CD4-positive, alpha-beta T cell (primary cell): Measurements from ENCODE around the gene ARHGAP26. TPM values are rescaled to one million over a fixed set of nuclear protein-coding genes. Genes with fewer than 3 reads are reported as not detected.

ENCODE experiments used
- ATAC-seq: fragments of 200-7000 bp; cut with Tn5 transposase; one replicate; pipeline ENCODE4 v1.10.0; 2022; ENCODE audit warnings: mild to moderate bottlenecking; ENCODE audit not compliant: poor library complexity
- CTCF ChIA-PET: fragments of 350-600 bp; sonication (Branson Sonifier 250); formaldehyde crosslinking; loops from one replicate; lab custom pipeline; 2021; ENCODE audit warnings: antibody characterized with exemption, inconsistent platforms; lab: Charles Lee
- POLR2A ChIA-PET: fragments of 350-600 bp; sonication (Branson Sonifier 250); formaldehyde crosslinking; loops from one replicate; lab custom pipeline; 2021; ENCODE audit warnings: antibody characterized with exemption, inconsistent platforms; lab: Charles Lee
- DNase-seq, 14 experiments: peaks; one replicate each; pipeline ENCODE4 v3.0.0-alpha.2; 2013 to 2020; ENCODE audit warnings: mixed read lengths in 2 of 14
- H3K27ac ChIP-seq, 2 donors: one replicate each; pipeline versions ENCODE4 v1.5.1 to v1.7.0; 2013; ENCODE audit warnings: low read length in 2 of 2, low read depth in 1 of 2, mild to moderate bottlenecking in 1 of 2
- H3K27me3 ChIP-seq, 2 experiments: 1 replicate in 1 of 2; 2 replicates in 1 of 2; pipeline versions ENCODE4 v1.6.1 to v1.7.0; 2013; ENCODE audit warnings: low read length in 2 of 2, control low read depth in 1 of 2, mild to moderate bottlenecking in 1 of 2, moderate library complexity in 1 of 2; ENCODE audit not compliant: insufficient read depth in 2 of 2, control insufficient read depth in 1 of 2
- H3K36me3 ChIP-seq: one replicate; pipeline ENCODE4 v1.6.1; 2013; ENCODE audit warnings: low read length, control low read depth; ENCODE audit not compliant: insufficient read depth
- H3K4me1 ChIP-seq: one replicate; pipeline ENCODE4 v1.6.1; 2013; ENCODE audit warnings: low read length, control low read depth; ENCODE audit not compliant: insufficient read depth
- H3K4me3 ChIP-seq: one replicate; pipeline ENCODE4 v1.5.1; 2013; ENCODE audit warnings: mild to moderate bottlenecking, low read length, moderate library complexity
- H3K9me3 ChIP-seq, 2 experiments: 1 replicate in 1 of 2; 2 replicates in 1 of 2; pipeline versions ENCODE4 v1.6.1 to v1.7.0; 2013; ENCODE audit warnings: low read length in 2 of 2, mild to moderate bottlenecking in 2 of 2, control low read depth in 1 of 2, moderate library complexity in 1 of 2; ENCODE audit not compliant: control insufficient read depth in 1 of 2, insufficient read depth in 1 of 2
- H3K27ac Mint-ChIP-seq: one replicate; pipeline ENCODE4 v1.8.0; 2020; ENCODE audit warnings: mixed read lengths
- H3K27me3 Mint-ChIP-seq: one replicate; pipeline ENCODE4 v1.8.0; 2021; ENCODE audit warnings: mixed read lengths
- H3K36me3 Mint-ChIP-seq: one replicate; pipeline ENCODE4 v1.8.0; 2021; ENCODE audit warnings: low read depth, mixed read lengths
- H3K4me1 Mint-ChIP-seq: one replicate; pipeline ENCODE4 v1.8.0; 2021; ENCODE audit warnings: low read depth, mixed read lengths
- H3K4me3 Mint-ChIP-seq: one replicate; pipeline ENCODE4 v1.8.0; 2020; ENCODE audit warnings: mild to moderate bottlenecking, mixed read lengths
- H3K9me3 Mint-ChIP-seq: one replicate; pipeline ENCODE4 v1.8.0; 2020; ENCODE audit warnings: mixed read lengths
- CTCF ChIP-seq: fragments of 200-600 bp; IDR thresholded peaks from one replicate; pipeline ENCODE4 v1.8.0; 2022; ENCODE audit warnings: antibody characterized with exemption, mild to moderate bottlenecking
- intact Hi-C, 2 experiments: fragments of 100-400 bp; cut with DNase I in 1 of 2; cut with micrococcal nuclease in 1 of 2; formaldehyde crosslinking; loops; one replicate each; pipeline versions ENCODE4 v1.15.1 to v1.9.0; 2023 to 2025; cut with DNase I, micrococcal nuclease
- total RNA-seq, 174 experiments: library from RNA in 2 of 174; stranded (reverse) in 2 of 174; gene quantifications; one replicate each; pipeline ENCODE4 v1.2.3 and lab custom pipeline; 2021 to 2026

ARHGAP26 gene
- total RNA-seq, 2 experiments from 2014 or later = 24.9 to 27.3 TPM

GRCh38 chr5:142906863-142907671 lies 136.9 kb downstream of the ARHGAP26 start:
- no peak overlapping the region for H3K27ac Mint-ChIP-seq
- Histone ChIP-seq H3K9me3 (no peaks in the 10 kb centered on the region), H3K27me3 (no peaks in the 10 kb centered on the region), H3K4me3 (no peak overlapping the region), H3K27ac (no peak overlapping the region), H3K36me3 (peaks cover 68% of the 10 kb centered on the region), H3K4me1 (no peaks in the 10 kb centered on the region)
- H3K9me3 Mint-ChIP-seq = no peaks in the 10 kb centered on the region
- ChIA-PET CTCF (no interaction called here), POLR2A (no interaction called here)
- no peaks in the 10 kb centered on the region for H3K27me3 Mint-ChIP-seq
- TF ChIP-seq CTCF = no peak
- no peak overlapping the region for H3K4me3 Mint-ChIP-seq
- H3K36me3 Mint-ChIP-seq = peaks cover 95% of the 10 kb centered on the region
- H3K4me1 Mint-ChIP-seq = no peaks in the 10 kb centered on the region
- no peak for ATAC-seq
- no peak for DNase-seq
- intact Hi-C loops = no loop called here

- intact Hi-C loops = no loop called here
- H3K4me1 Mint-ChIP-seq = no peaks in the 10 kb centered on the region
- TF ChIP-seq CTCF = no peak
- no peaks in the 10 kb centered on the region for H3K27me3 Mint-ChIP-seq
- POLR2A ChIA-PET = interaction anchor here (0.8 kb wide), 1 partner anchor 12 kb away, joined by 3 read pairs; no protein-coding TSS in a partner anchor
- ATAC-seq = no peak
- no peaks in the 10 kb centered on the region for H3K27me3 ChIP-seq
- no peak overlapping the region for H3K4me3 ChIP-seq
- H3K36me3 ChIP-seq = peaks cover 65% of the 10 kb centered on the region
- no peaks in the 10 kb centered on the region for H3K9me3 Mint-ChIP-seq
- H3K27ac ChIP-seq = no peak overlapping the region
- no peak overlapping the region for H3K4me3 Mint-ChIP-seq
- DNase-seq = no peak
- CTCF ChIA-PET = no interaction called here
- no peaks in the 10 kb centered on the region for H3K4me1 ChIP-seq
- H3K9me3 ChIP-seq = no peaks in the 10 kb centered on the region
- H3K36me3 Mint-ChIP-seq = peaks cover 95% of the 10 kb centered on the region
- no peak overlapping the region for H3K27ac Mint-ChIP-seq
Observed at GRCh38 chr5:142908659-142909058, 138.5 kb downstream of the ARHGAP26 start.

GRCh38 chr5:142910128-142910527 lies 140.0 kb downstream of the ARHGAP26 start:
- ChIA-PET POLR2A (no interaction called here), CTCF (no interaction called here)
- Mint-ChIP-seq H3K36me3 (peaks cover 92% of the 10 kb centered on the region), H3K4me3 (no peak overlapping the region), H3K4me1 (no peaks in the 10 kb centered on the region), H3K27ac (no peak overlapping the region), H3K9me3 (no peaks in the 10 kb centered on the region), H3K27me3 (no peaks in the 10 kb centered on the region)
- Histone ChIP-seq H3K36me3 (peaks cover 61% of the 10 kb centered on the region), H3K9me3 (no peaks in the 10 kb centered on the region), H3K4me3 (no peak overlapping the region), H3K27ac (no peak overlapping the region), H3K27me3 (no peaks in the 10 kb centered on the region), H3K4me1 (no peaks in the 10 kb centered on the region)
- intact Hi-C loops = no loop called here
- ATAC-seq = no peak
- TF ChIP-seq CTCF = no peak
- DNase-seq = no peak
